ENCODE measurements around the gene TTBK1.
"Not testable (repeated sequence)": the region's sequence is repeated elsewhere in the genome, so short reads cannot be mapped to it uniquely, and the experiment has no call there.

Gene TTBK1

DNA sequence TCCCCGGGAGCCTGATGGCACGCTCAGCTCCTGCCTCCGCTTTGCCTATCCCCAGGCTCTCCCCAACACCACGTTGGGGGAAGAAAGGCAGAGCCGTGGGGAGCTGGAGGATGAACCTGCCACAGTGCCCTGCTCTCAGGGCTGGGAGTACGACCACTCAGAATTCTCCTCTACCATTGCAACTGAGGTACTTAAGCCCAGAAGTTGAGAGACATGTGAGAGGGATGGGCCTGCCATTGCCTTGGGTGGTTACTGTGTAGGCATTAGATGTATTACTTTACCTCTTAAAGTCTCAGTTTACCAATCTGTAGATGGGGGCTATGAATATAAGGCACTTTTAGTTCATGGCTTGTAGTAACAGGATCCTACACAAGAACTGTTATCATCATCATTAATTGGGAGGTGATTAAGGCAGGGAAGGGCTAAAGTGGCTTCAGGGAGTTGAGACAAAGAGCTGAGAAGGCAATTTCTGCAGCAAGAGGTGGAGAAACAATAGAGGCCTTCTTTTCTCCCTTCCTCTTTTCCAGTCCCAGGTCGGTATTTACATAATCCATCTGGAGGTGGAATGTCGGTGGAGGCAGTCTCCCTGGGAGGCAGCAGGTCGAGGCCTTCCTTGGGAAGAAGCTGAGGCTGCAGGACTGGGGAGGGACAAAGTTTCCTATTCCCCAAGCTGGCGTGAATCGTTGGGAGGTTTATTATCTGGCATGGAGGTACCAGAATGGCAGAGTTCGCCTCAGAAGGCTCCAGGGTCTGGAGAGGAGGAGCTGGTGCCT is 55.5 kb downstream of the TTBK1 start:
- Histone ChIP-seq H3K4me3 (ENCODE audit: low read length) (no peak overlapping the region), H3K4me1 (ENCODE audit: control insufficient read depth, insufficient read depth, low read length) (no peaks in the 10 kb centered on the region), H3K9me3 (ENCODE audit: control insufficient read depth, low read length) (no peaks in the 10 kb centered on the region), H3K9ac (ENCODE audit: low read length) (no peak overlapping the region), H3K27me3 (ENCODE audit: control insufficient read depth, insufficient read depth, low read length) (peaks cover 11% of the 10 kb centered on the region), H3K36me3 (ENCODE audit: control insufficient read depth, insufficient read depth, low read length) (no peaks in the 10 kb centered on the region)

DNA sequence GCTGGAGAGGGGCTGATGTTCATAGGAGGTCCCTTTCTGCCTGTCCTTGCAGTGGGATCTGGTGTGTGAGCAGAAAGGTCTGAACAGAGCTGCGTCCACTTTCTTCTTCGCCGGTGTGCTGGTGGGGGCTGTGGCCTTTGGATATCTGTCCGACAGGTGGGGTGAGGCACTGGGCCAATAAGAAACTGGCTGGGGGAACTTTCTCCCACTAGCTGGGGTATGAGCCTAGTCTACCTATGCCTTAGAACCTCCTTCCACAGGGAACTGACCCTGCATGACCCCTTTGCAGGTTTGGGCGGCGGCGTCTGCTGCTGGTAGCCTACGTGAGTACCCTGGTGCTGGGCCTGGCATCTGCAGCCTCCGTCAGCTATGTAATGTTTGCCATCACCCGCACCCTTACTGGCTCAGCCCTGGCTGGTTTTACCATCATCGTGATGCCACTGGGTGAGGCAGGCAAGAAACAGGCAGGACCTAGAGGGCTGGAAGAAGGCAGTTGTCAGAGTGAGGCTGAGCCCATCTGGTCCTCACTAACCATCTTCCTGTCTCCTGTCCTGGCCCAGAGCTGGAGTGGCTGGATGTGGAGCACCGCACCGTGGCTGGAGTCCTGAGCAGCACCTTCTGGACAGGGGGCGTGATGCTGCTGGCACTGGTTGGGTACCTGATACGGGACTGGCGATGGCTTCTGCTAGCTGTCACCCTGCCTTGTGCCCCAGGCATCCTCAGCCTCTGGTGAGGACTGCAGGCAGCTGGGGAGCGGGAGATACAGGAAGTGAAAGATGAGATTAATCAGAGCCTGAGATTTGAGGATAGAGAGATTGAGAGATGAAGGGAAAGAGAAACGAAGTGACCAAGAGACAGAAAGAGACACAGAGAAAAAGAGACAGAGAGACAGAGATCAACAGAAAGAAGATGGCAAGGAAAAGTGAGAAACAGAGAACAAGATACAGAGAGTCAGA is 56.3 kb downstream of the TTBK1 start:
- Histone ChIP-seq H3K4me3 (ENCODE audit: low read length) (no peak overlapping the region), H3K27me3 (ENCODE audit: control insufficient read depth, insufficient read depth, low read length) (peaks cover 11% of the 10 kb centered on the region), H3K9ac (ENCODE audit: low read length) (no peak overlapping the region), H3K9me3 (ENCODE audit: control insufficient read depth, low read length) (no peaks in the 10 kb centered on the region), H3K4me1 (ENCODE audit: control insufficient read depth, insufficient read depth, low read length) (no peaks in the 10 kb centered on the region), H3K36me3 (ENCODE audit: control insufficient read depth, insufficient read depth, low read length) (no peaks in the 10 kb centered on the region)

DNA sequence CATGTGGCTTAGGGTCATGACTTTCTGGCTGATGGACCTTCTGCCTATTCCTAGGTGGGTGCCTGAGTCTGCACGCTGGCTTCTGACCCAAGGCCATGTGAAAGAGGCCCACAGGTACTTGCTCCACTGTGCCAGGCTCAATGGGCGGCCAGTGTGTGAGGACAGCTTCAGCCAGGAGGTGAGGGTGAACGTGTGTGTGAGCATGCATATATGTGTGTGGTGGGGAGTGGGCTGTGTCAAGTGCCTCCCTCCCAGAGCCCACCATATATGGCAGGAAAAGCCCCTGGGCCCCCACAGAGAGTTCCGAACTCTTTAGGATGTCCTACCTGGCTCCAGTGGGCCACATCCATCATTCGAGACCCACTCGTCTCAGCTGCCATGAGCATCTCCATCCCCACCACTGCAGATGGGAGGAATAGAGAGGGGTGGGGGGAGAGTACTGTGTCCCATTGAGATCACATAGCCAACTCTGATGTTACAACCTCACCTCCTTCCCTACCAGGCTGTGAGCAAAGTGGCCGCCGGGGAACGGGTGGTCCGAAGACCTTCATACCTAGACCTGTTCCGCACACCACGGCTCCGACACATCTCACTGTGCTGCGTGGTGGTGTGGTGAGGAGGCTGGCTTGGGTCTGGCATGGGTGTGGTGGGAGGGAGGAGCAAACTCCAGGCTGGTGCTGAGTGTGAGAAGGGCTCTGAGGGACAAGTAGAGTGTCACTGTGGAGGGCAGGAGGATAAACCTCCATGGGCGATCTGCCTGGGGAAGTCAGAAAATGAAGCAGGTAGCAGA is 58.0 kb downstream of the TTBK1 start:
- Histone ChIP-seq H3K27me3 (ENCODE audit: control insufficient read depth, insufficient read depth, low read length) (peaks cover 11% of the 10 kb centered on the region), H3K36me3 (ENCODE audit: control insufficient read depth, insufficient read depth, low read length) (no peaks in the 10 kb centered on the region), H3K9me3 (ENCODE audit: control insufficient read depth, low read length) (no peaks in the 10 kb centered on the region), H3K4me3 (ENCODE audit: low read length) (no peak overlapping the region), H3K9ac (ENCODE audit: low read length) (no peak overlapping the region), H3K4me1 (ENCODE audit: control insufficient read depth, insufficient read depth, low read length) (no peaks in the 10 kb centered on the region)

DNA sequence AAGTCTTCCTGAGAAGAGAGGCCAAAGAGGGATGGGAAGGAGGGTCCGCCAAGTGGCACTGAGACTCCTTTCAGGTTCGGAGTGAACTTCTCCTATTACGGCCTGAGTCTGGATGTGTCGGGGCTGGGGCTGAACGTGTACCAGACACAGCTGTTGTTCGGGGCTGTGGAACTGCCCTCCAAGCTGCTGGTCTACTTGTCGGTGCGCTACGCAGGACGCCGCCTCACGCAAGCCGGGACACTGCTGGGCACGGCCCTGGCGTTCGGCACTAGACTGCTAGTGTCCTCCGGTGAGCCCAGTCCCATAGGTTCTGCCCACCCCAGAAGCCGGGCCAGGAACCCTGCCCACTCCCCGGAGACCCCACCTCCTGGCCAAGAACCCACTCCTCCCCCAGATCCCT is 58.8 kb downstream of the TTBK1 start:
- H3K27me3 ChIP-seq (ENCODE audit: control insufficient read depth, insufficient read depth, low read length), result peaks cover 11% of the 10 kb centered on the region
- no peaks in the 10 kb centered on the region for H3K4me1 ChIP-seq (ENCODE audit: control insufficient read depth, insufficient read depth, low read length)
- no peaks in the 10 kb centered on the region for H3K36me3 ChIP-seq (ENCODE audit: control insufficient read depth, insufficient read depth, low read length)
- H3K9me3 ChIP-seq (ENCODE audit: control insufficient read depth, low read length), result no peaks in the 10 kb centered on the region
- no peak overlapping the region for H3K4me3 ChIP-seq (ENCODE audit: low read length)
- no peak overlapping the region for H3K9ac ChIP-seq (ENCODE audit: low read length)

DNA sequence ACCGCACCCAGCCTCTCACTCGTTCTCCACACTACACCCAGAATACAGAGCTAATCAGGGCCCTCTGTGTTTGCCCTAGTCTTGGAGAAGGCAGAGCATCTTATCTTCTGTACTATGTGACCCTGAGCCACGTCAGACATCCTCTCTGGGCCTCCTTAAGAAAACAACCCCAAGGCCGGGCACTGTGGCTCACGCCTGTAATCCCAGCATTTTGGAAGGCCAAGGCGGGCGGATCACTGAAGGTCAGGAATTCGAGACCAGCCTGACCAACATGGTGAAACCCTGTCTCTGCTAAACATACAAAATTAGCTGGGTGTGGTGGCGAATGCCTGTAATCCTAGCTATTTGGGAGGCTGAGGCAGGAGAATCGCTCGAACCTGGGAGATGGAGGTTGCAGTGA is 59.7 kb downstream of the TTBK1 start:
- H3K27me3 ChIP-seq (ENCODE audit: control insufficient read depth, insufficient read depth, low read length), result peaks cover 10% of the 10 kb centered on the region
- not testable (repeated sequence) for H3K4me1 ChIP-seq (ENCODE audit: control insufficient read depth, insufficient read depth, low read length); H3K36me3 ChIP-seq (ENCODE audit: control insufficient read depth, insufficient read depth, low read length); H3K9ac ChIP-seq (ENCODE audit: low read length); H3K9me3 ChIP-seq (ENCODE audit: control insufficient read depth, low read length); H3K4me3 ChIP-seq (ENCODE audit: low read length)

DNA sequence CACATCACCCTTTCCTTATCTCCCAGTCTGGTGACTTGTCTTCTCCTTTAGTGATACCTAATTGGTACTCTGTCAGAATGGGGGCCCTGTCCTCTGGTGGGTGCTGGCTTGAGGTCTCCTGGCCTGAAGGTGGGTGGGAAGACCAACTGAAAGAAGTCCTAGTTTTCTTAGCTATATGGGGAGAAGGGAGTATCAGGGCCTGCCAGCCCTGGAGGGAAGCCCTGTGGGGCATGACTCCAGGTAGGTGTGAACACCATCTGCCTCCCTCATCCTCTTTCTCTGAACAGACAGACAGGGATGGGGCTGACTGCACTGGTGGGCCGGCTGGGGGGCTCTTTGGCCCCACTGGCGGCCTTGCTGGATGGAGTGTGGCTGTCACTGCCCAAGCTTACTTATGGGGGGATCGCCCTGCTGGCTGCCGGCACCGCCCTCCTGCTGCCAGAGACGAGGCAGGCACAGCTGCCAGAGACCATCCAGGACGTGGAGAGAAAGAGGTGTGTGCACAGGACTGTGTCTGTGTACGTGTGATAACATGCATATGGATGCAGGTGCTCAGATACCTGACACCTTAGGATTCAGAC is 60.6 kb downstream of the TTBK1 start:
- Histone ChIP-seq H3K9me3 (ENCODE audit: control insufficient read depth, low read length) (no peaks in the 10 kb centered on the region), H3K4me3 (ENCODE audit: low read length) (no peak overlapping the region), H3K36me3 (ENCODE audit: control insufficient read depth, insufficient read depth, low read length) (no peaks in the 10 kb centered on the region), H3K9ac (ENCODE audit: low read length) (no peak overlapping the region), H3K27me3 (ENCODE audit: control insufficient read depth, insufficient read depth, low read length) (peaks cover 12% of the 10 kb centered on the region), H3K4me1 (ENCODE audit: control insufficient read depth, insufficient read depth, low read length) (peaks cover 3% of the 10 kb centered on the region)

DNA sequence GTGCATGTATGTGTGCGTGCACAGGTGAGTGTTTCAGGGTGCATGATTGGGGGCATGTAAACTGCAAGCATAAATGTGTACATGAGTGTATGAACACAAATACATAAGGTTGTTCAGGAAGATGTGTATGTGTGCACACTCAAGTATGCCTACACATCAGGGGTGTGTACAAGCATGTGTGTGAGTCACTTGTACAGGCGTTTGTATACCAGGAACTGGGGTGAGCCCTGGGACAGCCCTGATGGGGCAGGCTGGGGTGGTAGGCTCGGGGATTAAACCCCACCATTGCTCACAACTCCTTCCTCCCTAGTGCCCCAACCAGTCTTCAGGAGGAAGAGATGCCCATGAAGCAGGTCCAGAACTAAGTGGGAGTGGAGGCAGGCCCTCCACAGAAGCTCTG is 61.1 kb downstream of the TTBK1 start:
- Histone ChIP-seq H3K9me3 (ENCODE audit: control insufficient read depth, low read length) (no peaks in the 10 kb centered on the region), H3K4me3 (ENCODE audit: low read length) (no peak overlapping the region), H3K4me1 (ENCODE audit: control insufficient read depth, insufficient read depth, low read length) (peaks cover 6% of the 10 kb centered on the region), H3K27me3 (ENCODE audit: control insufficient read depth, insufficient read depth, low read length) (peaks cover 18% of the 10 kb centered on the region), H3K9ac (ENCODE audit: low read length) (no peak overlapping the region), H3K36me3 (ENCODE audit: control insufficient read depth, insufficient read depth, low read length) (no peaks in the 10 kb centered on the region)

DNA sequence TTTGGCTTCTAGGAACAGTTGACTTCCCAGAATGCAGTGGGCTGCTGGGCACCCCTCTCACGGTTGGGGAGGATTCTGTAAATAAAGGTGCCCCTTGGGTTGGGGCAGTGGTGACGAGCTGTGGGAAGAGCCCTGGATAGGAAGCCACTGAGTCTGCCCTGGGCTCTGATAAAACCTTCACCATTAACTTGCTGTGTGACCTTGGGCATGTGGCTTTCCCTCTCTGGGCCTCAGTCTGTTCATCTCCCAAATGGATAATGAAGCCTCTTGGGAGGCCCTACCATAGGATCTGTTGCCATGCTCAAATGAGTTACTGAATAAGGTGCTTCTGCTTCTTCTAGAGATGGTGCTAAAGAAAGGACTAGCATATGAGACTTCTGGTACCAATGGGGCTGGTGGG is 61.6 kb downstream of the TTBK1 start:
- H3K9me3 ChIP-seq (ENCODE audit: control insufficient read depth, low read length), result no peaks in the 10 kb centered on the region
- no peaks in the 10 kb centered on the region for H3K36me3 ChIP-seq (ENCODE audit: control insufficient read depth, insufficient read depth, low read length)
- peaks cover 18% of the 10 kb centered on the region for H3K27me3 ChIP-seq (ENCODE audit: control insufficient read depth, insufficient read depth, low read length)
- H3K4me1 ChIP-seq (ENCODE audit: control insufficient read depth, insufficient read depth, low read length), result peaks cover 6% of the 10 kb centered on the region
- H3K4me3 ChIP-seq (ENCODE audit: low read length), result no peak overlapping the region
- H3K9ac ChIP-seq (ENCODE audit: low read length), result no peak overlapping the region

DNA sequence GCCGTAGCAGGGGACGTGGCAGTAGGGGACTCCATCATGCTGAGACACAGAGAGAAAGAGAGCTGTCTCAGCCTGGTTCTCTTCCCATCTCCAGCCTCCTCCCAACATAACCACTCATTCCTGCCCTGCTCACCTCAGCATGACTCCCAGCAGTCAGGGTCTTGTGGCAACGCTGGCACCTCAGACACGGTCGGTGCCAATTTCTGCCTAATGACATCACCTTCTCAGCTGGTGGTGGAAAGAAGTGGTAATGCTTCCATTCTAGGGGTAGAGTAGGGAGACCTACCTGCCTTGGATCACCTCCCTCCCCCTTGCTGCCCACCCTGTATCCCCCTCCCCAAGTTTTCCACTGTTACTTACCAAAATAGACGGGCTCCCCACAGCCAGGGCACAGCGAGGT is 62.8 kb downstream of the TTBK1 start:
- Histone ChIP-seq H3K27me3 (ENCODE audit: control insufficient read depth, insufficient read depth, low read length) (peaks cover 18% of the 10 kb centered on the region), H3K36me3 (ENCODE audit: control insufficient read depth, insufficient read depth, low read length) (no peaks in the 10 kb centered on the region), H3K9ac (ENCODE audit: low read length) (no peak overlapping the region), H3K4me3 (ENCODE audit: low read length) (no peak overlapping the region), H3K4me1 (ENCODE audit: control insufficient read depth, insufficient read depth, low read length) (peaks cover 6% of the 10 kb centered on the region), H3K9me3 (ENCODE audit: control insufficient read depth, low read length) (no peaks in the 10 kb centered on the region)

DNA sequence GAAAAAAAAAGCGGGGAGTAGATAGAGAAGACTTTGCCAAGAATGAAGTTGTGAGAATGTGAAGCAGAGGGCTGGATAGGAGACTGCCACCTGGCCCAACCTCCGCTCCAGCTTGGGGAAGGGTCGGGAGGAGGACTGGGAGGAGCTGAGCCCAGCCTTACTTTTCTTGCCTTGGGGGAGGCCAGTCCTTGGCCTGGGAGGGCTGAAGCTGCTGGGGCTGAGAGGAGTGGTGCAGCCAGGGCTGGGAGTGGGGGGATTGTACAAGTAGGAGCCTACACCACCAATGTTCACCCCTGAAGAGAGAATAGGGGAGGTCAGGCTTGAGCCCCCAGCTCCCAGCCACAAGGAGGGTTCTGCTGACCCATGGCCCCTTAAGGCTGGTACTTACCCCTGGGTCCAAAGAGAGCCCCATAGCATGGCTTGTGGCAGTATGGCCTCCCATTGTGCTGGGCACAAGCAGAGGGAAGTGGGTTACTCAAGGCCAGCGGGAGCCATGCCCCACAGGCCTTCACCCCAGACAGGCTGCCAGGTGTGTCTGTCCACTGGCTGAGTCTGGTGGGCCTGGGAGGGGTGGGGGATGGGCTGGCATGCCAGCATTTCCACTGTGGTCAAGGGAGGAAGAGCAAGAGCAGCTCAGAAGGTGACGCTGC is 64.3 kb downstream of the TTBK1 start:
- no peak overlapping the region for H3K9ac ChIP-seq (ENCODE audit: low read length)
- no peaks in the 10 kb centered on the region for H3K9me3 ChIP-seq (ENCODE audit: control insufficient read depth, low read length)
- peaks cover 18% of the 10 kb centered on the region for H3K27me3 ChIP-seq (ENCODE audit: control insufficient read depth, insufficient read depth, low read length)
- H3K4me3 ChIP-seq (ENCODE audit: low read length), result no peak overlapping the region
- H3K4me1 ChIP-seq (ENCODE audit: control insufficient read depth, insufficient read depth, low read length), result peaks cover 6% of the 10 kb centered on the region
- H3K36me3 ChIP-seq (ENCODE audit: control insufficient read depth, insufficient read depth, low read length), result no peaks in the 10 kb centered on the region
